ENCODE data around the gene GRM8.
A peak's percentile ranks its signal among the peaks of the same experiment; 100 is the strongest.

GRM8 gene

GRCh38 chr7:126489874-126490273 is 762.9 kb downstream of the GRM8 start:
- TF ChIP-seq ZFP3 (CRISPR knock-in tag; IDR thresholded peaks at IDR 0.05), result no peak
- no peak for TF ChIP-seq PATZ1 (CRISPR knock-in tag; IDR thresholded peaks at IDR 0.05; ENCODE audit: borderline replicate concordance)
- no peak for TF ChIP-seq ZNF565 (CRISPR knock-in tag; conservative IDR thresholded peaks at IDR 0.05; ENCODE audit: low read depth)
- TF ChIP-seq ARNTL (CRISPR knock-in tag; IDR thresholded peaks at IDR 0.05; ENCODE audit: borderline replicate concordance, low read depth), result no peak
- no peak for TF ChIP-seq ZNF70 (CRISPR knock-in tag; IDR thresholded peaks at IDR 0.05)
- TF ChIP-seq TCF4 (CRISPR knock-in tag; IDR thresholded peaks at IDR 0.05; ENCODE audit: borderline replicate concordance), result no peak
- no peak for TF ChIP-seq ZFP30 (CRISPR knock-in tag; IDR thresholded peaks at IDR 0.05)
- TF ChIP-seq CSDC2 (CRISPR knock-in tag; IDR thresholded peaks at IDR 0.05), result no peak
- TF ChIP-seq GLIS3 (CRISPR knock-in tag; IDR thresholded peaks at IDR 0.05), result no peak
- TF ChIP-seq BACH2 (CRISPR knock-in tag; IDR thresholded peaks at IDR 0.05; ENCODE audit: borderline replicate concordance), result no peak
- no peak for TF ChIP-seq CSRNP3 (CRISPR knock-in tag; IDR thresholded peaks at IDR 0.05)
- no peak for TF ChIP-seq ZC3H10 (CRISPR knock-in tag; IDR thresholded peaks at IDR 0.05)
- no peak for TF ChIP-seq OSR1 (CRISPR knock-in tag; IDR thresholded peaks at IDR 0.05)
- no peak for TF ChIP-seq RARB (CRISPR knock-in tag; IDR thresholded peaks at IDR 0.05)
- no peak for ATAC-seq

- TF ChIP-seq CREB5 (CRISPR knock-in tag; IDR thresholded peaks at IDR 0.05; ENCODE audit: low read depth) (no peak), ISL1 (CRISPR knock-in tag; IDR thresholded peaks at IDR 0.05) (no peak), POU6F1 (CRISPR knock-in tag; IDR thresholded peaks at IDR 0.05; ENCODE audit: borderline replicate concordance, low read depth) (no peak), RARB (CRISPR knock-in tag; IDR thresholded peaks at IDR 0.05) (no peak), PPARA (CRISPR knock-in tag; IDR thresholded peaks at IDR 0.05; ENCODE audit: borderline replicate concordance) (no peak), BACH2 (CRISPR knock-in tag; IDR thresholded peaks at IDR 0.05; ENCODE audit: borderline replicate concordance) (no peak), ZNF565 (CRISPR knock-in tag; conservative IDR thresholded peaks at IDR 0.05; ENCODE audit: low read depth) (no peak), ZFP30 (CRISPR knock-in tag; IDR thresholded peaks at IDR 0.05) (no peak)
- no peak for ATAC-seq
Observed at GRCh38 chr7:126487728-126488442, 764.9 kb downstream of the GRM8 start.

- no peak for ATAC-seq
- TF ChIP-seq TCF4 (CRISPR knock-in tag; IDR thresholded peaks at IDR 0.05; ENCODE audit: borderline replicate concordance), result no peak
- no peak for TF ChIP-seq PATZ1 (CRISPR knock-in tag; IDR thresholded peaks at IDR 0.05; ENCODE audit: borderline replicate concordance)
- TF ChIP-seq ZFP30 (CRISPR knock-in tag; IDR thresholded peaks at IDR 0.05), result no peak
- no peak for TF ChIP-seq ZNF565 (CRISPR knock-in tag; conservative IDR thresholded peaks at IDR 0.05; ENCODE audit: low read depth)
- TF ChIP-seq BACH2 (CRISPR knock-in tag; IDR thresholded peaks at IDR 0.05; ENCODE audit: borderline replicate concordance), result no peak
- no peak for TF ChIP-seq ZC3H10 (CRISPR knock-in tag; IDR thresholded peaks at IDR 0.05)
- TF ChIP-seq TSHZ2 (CRISPR knock-in tag; IDR thresholded peaks at IDR 0.05), result no peak
- 0 out of 2 replicates have a peak, but pooled peaks have one; percentile 19 for TF ChIP-seq ISL1 (CRISPR knock-in tag; IDR thresholded peaks at IDR 0.05)
- TF ChIP-seq ARNTL (CRISPR knock-in tag; IDR thresholded peaks at IDR 0.05; ENCODE audit: borderline replicate concordance, low read depth), result no peak
Observed at GRCh38 chr7:126486806-126487205, 765.9 kb downstream of the GRM8 start.
